ENCODE measurements around the gene MIEF1.
"Not testable (repeated sequence)": the region's sequence is repeated elsewhere in the genome, so short reads cannot be mapped to it uniquely, and the experiment has no call there.

The MIEF1 gene

DNA sequence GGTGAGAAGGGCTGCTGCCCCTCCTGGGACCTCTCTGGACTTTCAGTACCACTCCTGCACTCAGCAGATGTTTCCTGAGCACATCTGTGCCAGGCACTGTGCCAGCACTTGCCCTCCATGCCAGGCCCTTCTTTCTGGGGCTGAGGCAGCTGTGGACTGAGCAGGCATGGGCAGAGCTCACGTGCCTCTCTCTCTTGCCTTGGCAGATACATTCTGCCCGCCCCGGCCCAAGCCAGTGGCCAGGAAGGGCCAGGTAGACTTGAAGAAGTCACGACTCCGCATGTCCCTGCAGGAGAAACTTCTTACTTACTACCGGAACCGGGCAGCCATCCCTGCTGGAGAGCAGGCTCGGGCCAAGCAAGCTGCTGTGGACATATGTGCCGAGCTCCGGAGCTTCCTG is 9.9 kb downstream of the MIEF1 start:
- DNase-seq (ENCODE audit: low read depth in 2 of 2, low spot score in 1 of 2): no peak

DNA sequence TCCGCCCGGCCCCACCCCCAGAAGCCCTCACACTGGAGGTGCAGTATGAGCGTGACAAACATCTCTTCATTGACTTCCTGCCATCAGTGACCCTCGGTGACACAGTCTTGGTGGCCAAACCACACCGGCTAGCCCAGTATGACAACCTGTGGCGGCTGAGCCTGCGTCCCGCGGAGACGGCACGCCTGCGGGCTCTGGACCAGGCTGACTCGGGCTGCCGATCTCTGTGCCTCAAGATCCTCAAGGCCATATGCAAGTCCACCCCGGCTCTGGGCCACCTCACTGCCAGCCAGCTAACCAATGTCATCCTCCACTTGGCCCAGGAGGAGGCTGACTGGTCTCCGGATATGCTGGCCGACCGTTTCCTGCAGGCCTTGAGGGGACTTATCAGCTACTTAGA is 11.7 kb downstream of the MIEF1 start:
- DNase-seq (ENCODE audit: low read depth in 2 of 2, low spot score in 1 of 2): no peak

DNA sequence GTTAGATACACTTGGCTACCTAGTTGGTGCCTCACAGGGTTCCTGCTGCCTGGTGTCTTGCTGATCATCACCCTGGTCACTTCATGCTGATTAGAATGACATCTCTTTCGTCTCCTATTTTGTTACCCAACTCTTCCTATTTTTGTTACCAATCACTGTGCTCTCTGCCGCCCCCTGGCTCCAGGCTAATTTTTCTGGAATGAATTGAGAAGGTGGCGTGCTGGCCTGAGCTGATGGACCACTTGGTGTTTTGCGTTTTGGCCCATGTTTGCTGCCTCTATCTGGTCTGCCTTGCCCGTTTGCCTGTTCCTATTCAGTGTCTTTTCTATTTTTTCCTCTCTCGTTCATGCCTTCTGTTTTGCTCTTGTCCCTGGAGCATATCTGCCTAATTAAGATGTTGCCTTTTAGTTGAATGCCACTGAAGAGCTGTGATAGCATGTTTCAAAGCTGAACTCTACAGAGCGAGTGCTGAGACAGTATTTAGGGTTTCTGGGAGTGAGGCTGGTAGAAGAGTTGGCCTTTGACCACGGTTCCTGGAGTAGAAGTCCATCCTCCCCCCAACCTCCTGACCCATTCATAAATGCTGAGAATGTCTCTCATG is 12.4 kb downstream of the MIEF1 start:
- DNase-seq (ENCODE audit: low read depth in 2 of 2, low spot score in 1 of 2): no peak

DNA sequence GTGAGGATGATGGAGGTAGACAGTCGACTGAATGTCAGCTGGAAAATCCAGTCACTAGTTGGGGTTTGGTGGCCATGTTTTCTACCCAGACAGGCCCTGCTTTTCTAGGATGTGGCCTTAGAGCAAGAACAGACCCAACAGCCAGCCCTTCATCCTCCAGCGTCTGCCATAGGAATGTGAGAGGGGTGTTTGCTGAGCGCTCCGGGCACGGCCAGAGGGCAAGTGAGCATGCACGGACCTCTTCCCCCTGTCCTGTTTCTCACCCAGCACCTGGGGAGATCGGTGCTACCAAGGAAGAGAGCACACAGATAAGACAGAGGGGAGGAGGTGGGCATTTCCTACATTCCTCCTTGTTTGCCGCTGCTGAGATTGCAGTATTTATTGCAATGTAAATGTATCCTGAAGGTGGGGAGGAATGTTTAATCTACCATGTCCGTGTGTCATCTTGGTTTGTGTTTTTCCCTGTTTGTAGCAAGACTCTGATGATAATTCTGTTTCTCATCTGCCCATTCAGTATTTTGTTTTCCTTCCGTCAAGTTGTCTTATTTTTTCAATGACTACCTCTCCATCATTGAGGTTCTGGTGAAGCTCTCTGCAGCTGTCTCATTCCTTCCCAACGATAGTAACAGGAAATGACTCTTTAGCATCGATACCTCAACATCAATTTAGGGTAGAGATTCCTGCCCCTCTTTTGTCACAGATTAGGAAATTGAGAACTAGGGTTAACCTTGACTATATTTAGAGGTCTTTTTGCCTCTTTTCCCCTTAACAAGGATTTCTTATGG is 13.4 kb downstream of the MIEF1 start:
- no peak for DNase-seq (ENCODE audit: low read depth in 2 of 2, low spot score in 1 of 2)

GRCh38 chr22:39517470-39517869 is 15.4 kb downstream of the MIEF1 start:
- no peak for DNase-seq (ENCODE audit: low read depth in 2 of 2, low spot score in 1 of 2)

- no peak for DNase-seq (ENCODE audit: low read depth in 2 of 2, low spot score in 1 of 2)
Observed at GRCh38 chr22:39518144-39518786, 16.2 kb downstream of the MIEF1 start.

GRCh38 chr22:39518996-39519680 is 17.0 kb downstream of the MIEF1 start:
- DNase-seq (ENCODE audit: low read depth in 2 of 2, low spot score in 1 of 2): no peak

GRCh38 chr22:39519681-39520225 is 17.7 kb downstream of the MIEF1 start:
- DNase-seq (ENCODE audit: low read depth in 2 of 2, low spot score in 1 of 2): peak in 1 of 2 donors; percentile 95

DNA sequence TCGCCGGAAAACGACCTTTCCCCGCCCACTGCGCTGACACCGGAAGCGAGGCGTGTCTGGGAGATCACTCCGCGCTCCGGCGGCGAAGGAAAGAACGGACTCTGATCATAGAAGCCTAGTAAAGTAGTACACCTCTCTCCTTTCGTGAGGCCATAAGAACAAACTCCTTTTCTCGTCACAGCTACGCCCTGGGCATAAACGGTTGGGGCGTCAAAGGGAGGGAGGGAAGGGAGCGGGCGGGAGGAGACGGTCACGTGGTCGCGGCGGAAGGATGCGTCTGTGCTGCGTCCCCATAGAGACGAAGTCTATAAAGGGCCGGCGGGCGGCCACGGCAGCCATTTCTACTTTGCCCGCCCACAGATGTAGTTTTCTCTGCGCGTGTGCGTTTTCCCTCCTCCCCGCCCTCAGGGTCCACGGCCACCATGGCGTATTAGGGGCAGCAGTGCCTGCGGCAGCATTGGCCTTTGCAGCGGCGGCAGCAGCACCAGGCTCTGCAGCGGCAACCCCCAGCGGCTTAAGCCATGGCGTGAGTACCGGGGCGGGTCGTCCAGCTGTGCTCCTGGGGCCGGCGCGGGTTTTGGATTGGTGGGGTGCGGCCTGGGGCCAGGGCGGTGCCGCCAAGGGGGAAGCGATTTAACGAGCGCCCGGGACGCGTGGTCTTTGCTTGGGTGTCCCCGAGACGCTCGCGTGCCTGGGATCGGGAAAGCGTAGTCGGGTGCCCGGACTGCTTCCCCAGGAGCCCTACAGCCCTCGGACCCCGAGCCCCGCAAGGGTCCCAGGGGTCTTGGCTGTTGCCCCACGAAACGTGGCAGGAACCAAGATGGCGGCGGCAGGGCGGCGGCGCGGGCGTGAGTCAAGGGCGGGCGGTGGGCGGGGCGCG is 18.4 kb downstream of the MIEF1 start, which contains the start of gene ATF4:
ATF4 (plus strand) TSS at position 337 of the 880 bp plus-strand sequence. CDS start 884 bp downstream, outside the sequence.
- peak; percentile 82 to 94 for DNase-seq (ENCODE audit: low read depth in 2 of 2, low spot score in 1 of 2)

DNA sequence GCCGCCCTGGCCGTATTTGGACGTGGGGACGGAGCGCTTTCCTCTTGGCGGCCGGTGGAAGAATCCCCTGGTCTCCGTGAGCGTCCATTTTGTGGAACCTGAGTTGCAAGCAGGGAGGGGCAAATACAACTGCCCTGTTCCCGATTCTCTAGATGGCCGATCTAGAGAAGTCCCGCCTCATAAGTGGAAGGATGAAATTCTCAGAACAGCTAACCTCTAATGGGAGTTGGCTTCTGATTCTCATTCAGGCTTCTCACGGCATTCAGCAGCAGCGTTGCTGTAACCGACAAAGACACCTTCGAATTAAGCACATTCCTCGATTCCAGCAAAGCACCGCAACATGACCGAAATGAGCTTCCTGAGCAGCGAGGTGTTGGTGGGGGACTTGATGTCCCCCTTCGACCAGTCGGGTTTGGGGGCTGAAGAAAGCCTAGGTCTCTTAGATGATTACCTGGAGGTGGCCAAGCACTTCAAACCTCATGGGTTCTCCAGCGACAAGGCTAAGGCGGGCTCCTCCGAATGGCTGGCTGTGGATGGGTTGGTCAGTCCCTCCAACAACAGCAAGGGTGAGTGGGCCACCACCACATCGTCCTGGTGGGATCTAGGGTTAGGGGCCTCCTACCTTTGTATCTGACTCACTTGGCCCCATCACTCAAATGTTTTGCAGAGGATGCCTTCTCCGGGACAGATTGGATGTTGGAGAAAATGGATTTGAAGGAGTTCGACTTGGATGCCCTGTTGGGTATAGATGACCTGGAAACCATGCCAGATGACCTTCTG is 19.2 kb downstream of the MIEF1 start:
- DNase-seq (ENCODE audit: low read depth in 2 of 2, low spot score in 1 of 2): not testable (repeated sequence)

- not testable (repeated sequence) for DNase-seq (ENCODE audit: low read depth in 2 of 2, low spot score in 1 of 2)
Observed at GRCh38 chr22:39522091-39522490, 20.0 kb downstream of the MIEF1 start.

DNA sequence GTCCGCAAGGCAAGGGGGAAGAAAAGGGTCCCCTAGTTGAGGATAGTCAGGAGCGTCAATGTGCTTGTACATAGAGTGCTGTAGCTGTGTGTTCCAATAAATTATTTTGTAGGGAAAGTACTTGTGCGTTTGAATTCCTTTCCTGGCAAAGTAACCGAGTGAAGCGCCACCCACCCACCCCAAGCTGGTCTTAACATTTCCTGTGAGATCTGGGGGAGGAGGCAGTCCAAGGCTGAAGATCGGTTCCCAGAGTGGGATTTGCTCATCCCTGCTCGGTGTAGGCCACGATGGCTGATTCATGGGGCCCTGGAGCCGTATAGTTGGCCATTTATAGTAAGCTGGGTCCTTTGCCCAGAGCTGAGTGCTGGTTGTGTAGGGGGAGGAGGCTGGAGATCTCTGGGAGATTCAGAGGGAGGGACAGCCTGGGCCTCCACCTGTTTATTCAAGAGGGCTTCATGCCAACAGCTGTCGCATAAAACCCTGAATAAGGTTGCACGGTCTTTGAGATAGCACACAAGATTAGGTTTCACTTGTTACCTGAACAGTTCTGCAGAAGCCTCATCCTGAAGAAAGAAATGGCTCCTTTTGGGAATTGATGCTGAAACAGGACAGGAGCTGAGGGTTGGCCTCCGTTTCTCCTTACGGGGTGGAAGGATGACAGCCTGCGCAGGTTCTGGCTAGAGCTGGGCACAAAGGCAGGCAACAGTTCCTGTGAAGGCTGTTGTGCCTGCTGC is 20.6 kb downstream of the MIEF1 start:
- no peak for DNase-seq (ENCODE audit: low read depth in 2 of 2, low spot score in 1 of 2)

GRCh38 chr22:39524089-39524752 is 22.1 kb downstream of the MIEF1 start:
- no peak for DNase-seq (ENCODE audit: low read depth in 2 of 2, low spot score in 1 of 2)

- DNase-seq (ENCODE audit: low read depth in 2 of 2, low spot score in 1 of 2): no peak
Observed at GRCh38 chr22:39524753-39525657, 22.9 kb downstream of the MIEF1 start.

DNA sequence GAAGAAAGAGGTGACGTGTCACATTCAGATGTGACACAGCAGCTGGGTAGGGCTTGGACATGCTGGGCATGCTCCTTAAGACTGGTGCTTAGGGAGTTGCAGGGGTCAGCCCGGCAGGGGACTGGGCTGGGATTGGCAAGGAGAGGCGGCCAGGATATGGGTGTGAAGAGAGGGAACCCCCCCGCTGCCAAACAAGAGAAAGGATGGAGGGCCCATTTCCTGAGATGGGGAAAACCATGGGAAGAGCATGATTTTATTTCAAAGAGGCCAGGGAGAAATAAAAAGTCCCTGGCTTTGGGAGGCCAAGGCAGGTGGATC is 23.5 kb downstream of the MIEF1 start:
- DNase-seq (ENCODE audit: low read depth in 2 of 2, low spot score in 1 of 2): no peak

DNA sequence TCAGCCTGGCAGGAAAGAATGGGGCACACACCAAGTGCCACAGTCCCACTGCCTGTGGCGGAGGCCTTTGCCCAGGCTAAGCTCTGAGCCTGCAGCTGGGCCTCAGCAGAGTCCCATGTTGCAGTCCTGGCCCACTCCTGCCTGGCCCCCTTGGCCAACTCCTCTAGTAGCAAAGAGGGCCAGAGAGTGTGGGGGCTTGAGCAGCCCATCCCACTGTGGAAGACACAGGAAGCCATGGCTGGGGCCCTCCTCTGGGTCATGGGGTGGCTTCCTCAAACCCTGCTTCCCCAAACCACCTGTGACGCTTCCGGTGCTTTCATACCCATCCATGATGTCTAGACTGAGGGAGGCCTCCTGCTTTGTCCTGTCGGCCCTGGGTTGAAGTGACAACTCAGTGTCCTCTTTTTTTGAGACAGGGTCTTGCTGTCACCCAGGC is 24.7 kb downstream of the MIEF1 start:
- no peak for DNase-seq (ENCODE audit: low read depth in 2 of 2, low spot score in 1 of 2)

GRCh38 chr22:39527481-39527961 is 25.4 kb downstream of the MIEF1 start:
- no peak for DNase-seq (ENCODE audit: low read depth in 2 of 2, low spot score in 1 of 2)
